ENCODE data around the gene CCP110.

Gene CCP110

GRCh38 chr16:19523559-19524355 is at the start of gene CCP110:
Gene CCP110, plus strand, starts transcription at chr16:19523942. Its CDS starts 3,940 bp downstream, at chr16:19527882.
- peak; percentile 80 to 81 for DNase-seq (ENCODE audit: low read depth in 2 of 2)

- no peak for DNase-seq (ENCODE audit: low read depth in 2 of 2)
Observed at GRCh38 chr16:19474617-19475016, 49.1 kb upstream of the CCP110 start.

GRCh38 chr16:19478505-19478904 is 45.2 kb upstream of the CCP110 start:
- DNase-seq (ENCODE audit: low read depth in 2 of 2), result no peak

- no peak for DNase-seq (ENCODE audit: low read depth in 2 of 2)
Observed at GRCh38 chr16:19479302-19479721, 44.4 kb upstream of the CCP110 start.

- DNase-seq (ENCODE audit: low read depth in 2 of 2), result no peak
Observed at GRCh38 chr16:19481296-19481695, 42.4 kb upstream of the CCP110 start.

- DNase-seq (ENCODE audit: low read depth in 2 of 2), result no peak
Observed at GRCh38 chr16:19481769-19482168, 42.0 kb upstream of the CCP110 start.

- no peak for DNase-seq (ENCODE audit: low read depth in 2 of 2)
Observed at GRCh38 chr16:19482291-19482690, 41.5 kb upstream of the CCP110 start.

GRCh38 chr16:19484096-19484495 is 39.6 kb upstream of the CCP110 start:
- DNase-seq (ENCODE audit: low read depth in 2 of 2), result no peak

GRCh38 chr16:19485611-19486010 is 38.1 kb upstream of the CCP110 start:
- no peak for DNase-seq (ENCODE audit: low read depth in 2 of 2)

- no peak for DNase-seq (ENCODE audit: low read depth in 2 of 2)
Observed at GRCh38 chr16:19486051-19486450, 37.7 kb upstream of the CCP110 start.

- no peak for DNase-seq (ENCODE audit: low read depth in 2 of 2)
Observed at GRCh38 chr16:19486750-19487325, 36.9 kb upstream of the CCP110 start.

- no peak for DNase-seq (ENCODE audit: low read depth in 2 of 2)
Observed at GRCh38 chr16:19488213-19488640, 35.5 kb upstream of the CCP110 start.

GRCh38 chr16:19490619-19491018 is 33.1 kb upstream of the CCP110 start:
- no peak for DNase-seq (ENCODE audit: low read depth in 2 of 2)

- DNase-seq (ENCODE audit: low read depth in 2 of 2), result no peak
Observed at GRCh38 chr16:19497176-19497575, 26.6 kb upstream of the CCP110 start.

GRCh38 chr16:19499006-19499405 is 24.7 kb upstream of the CCP110 start:
- DNase-seq (ENCODE audit: low read depth in 2 of 2), result no peak

GRCh38 chr16:19499481-19499880 is 24.3 kb upstream of the CCP110 start:
- no peak for DNase-seq (ENCODE audit: low read depth in 2 of 2)

- peak in 1 of 2 donors; percentile 46 for DNase-seq (ENCODE audit: low read depth in 2 of 2)
Observed at GRCh38 chr16:19502395-19503131, 21.2 kb upstream of the CCP110 start.

- no peak for DNase-seq (ENCODE audit: low read depth in 2 of 2)
Observed at GRCh38 chr16:19503461-19504075, 20.2 kb upstream of the CCP110 start.

GRCh38 chr16:19505600-19506303 is 18.0 kb upstream of the CCP110 start:
- no peak for DNase-seq (ENCODE audit: low read depth in 2 of 2)

- DNase-seq (ENCODE audit: low read depth in 2 of 2), result no peak
Observed at GRCh38 chr16:19506965-19507364, 16.8 kb upstream of the CCP110 start.

GRCh38 chr16:19507867-19508266 is 15.9 kb upstream of the CCP110 start:
- no peak for DNase-seq (ENCODE audit: low read depth in 2 of 2)

- no peak for DNase-seq (ENCODE audit: low read depth in 2 of 2)
Observed at GRCh38 chr16:19512297-19512696, 11.4 kb upstream of the CCP110 start.
